Osteoblast (primary cell): ENCODE data around the gene NR3C1. TPM values are rescaled to one million over a fixed set of nuclear protein-coding genes. Genes with fewer than 3 reads are reported as not detected.

ENCODE experiments used
- DNase-seq: peaks from one replicate; pipeline ENCODE4 v3.0.0; 2011; ENCODE audit warnings: low spot score, mixed read lengths; ENCODE audit not compliant: insufficient read length; ENCODE audit errors: missing footprints
- H2AFZ ChIP-seq: 2 replicates; pipeline ENCODE4 v1.6.0; 2011; ENCODE audit warnings: mild to moderate bottlenecking, low read length
- H3K27ac ChIP-seq: 2 replicates; pipeline ENCODE4 v1.5.1; 2011; ENCODE audit warnings: mild to moderate bottlenecking, low read depth, low read length, moderate library complexity
- H3K27me3 ChIP-seq: 2 replicates; pipeline ENCODE4 v1.6.0; 2012; ENCODE audit warnings: mild to moderate bottlenecking, control low read depth, inconsistent platforms, low read length, moderate library complexity; ENCODE audit not compliant: insufficient read depth
- H3K36me3 ChIP-seq: 2 replicates; pipeline ENCODE4 v1.5.1; 2011; ENCODE audit warnings: mild to moderate bottlenecking, low read length, control low read depth, moderate library complexity; ENCODE audit not compliant: insufficient read depth
- H3K4me1 ChIP-seq: 2 replicates; pipeline ENCODE4 v1.5.1; 2011; ENCODE audit warnings: mild to moderate bottlenecking, low read length, control low read depth, moderate library complexity; ENCODE audit not compliant: insufficient read depth
- H3K4me2 ChIP-seq: 2 replicates; pipeline ENCODE4 v1.6.0; 2011; ENCODE audit warnings: mild to moderate bottlenecking, low read length; ENCODE audit not compliant: insufficient read depth
- H3K4me3 ChIP-seq: fragments of 200-600 bp; sonication (generic); 3 replicates; pipeline ENCODE4 v1.5.1; 2012; ENCODE audit warnings: mild to moderate bottlenecking, low read length, inconsistent platforms; ENCODE audit not compliant: insufficient read depth
- H3K79me2 ChIP-seq: 2 replicates; pipeline ENCODE4 v1.6.0; 2012; ENCODE audit warnings: mild to moderate bottlenecking, low read length, control low read depth, inconsistent platforms; ENCODE audit not compliant: insufficient read depth
- H3K9me3 ChIP-seq: 2 replicates; pipeline ENCODE4 v1.5.1; 2011; ENCODE audit warnings: low read depth, low read length, control low read depth
- H4K20me1 ChIP-seq: 2 replicates; pipeline ENCODE4 v1.6.0; 2012; ENCODE audit warnings: mild to moderate bottlenecking, low read length, control low read depth; ENCODE audit not compliant: insufficient read depth
- small RNA-seq: library from RNA; depleted of rRNA; stranded (forward); fragments of <200 nt; gene quantifications from one replicate; pipeline ENCODE3, GENCODE V24; 2012
- total RNA-seq: library from RNA; depleted of rRNA; stranded (reverse); fragments of >200 nt; gene quantifications from 2 replicates; pipeline ENCODE4 v1.2.3, GENCODE V29; 2012
- TF ChIP-seq, protein P1 (sequence below): IDR thresholded peaks from 2 replicates; pipeline ENCODE4 v1.5.1; 2011; ENCODE audit warnings: mild to moderate bottlenecking, low read depth, low read length, moderate library complexity; ENCODE audit errors: extremely low read depth

Gene NR3C1
- total RNA-seq, 1 donor, result 119 TPM

DNA sequence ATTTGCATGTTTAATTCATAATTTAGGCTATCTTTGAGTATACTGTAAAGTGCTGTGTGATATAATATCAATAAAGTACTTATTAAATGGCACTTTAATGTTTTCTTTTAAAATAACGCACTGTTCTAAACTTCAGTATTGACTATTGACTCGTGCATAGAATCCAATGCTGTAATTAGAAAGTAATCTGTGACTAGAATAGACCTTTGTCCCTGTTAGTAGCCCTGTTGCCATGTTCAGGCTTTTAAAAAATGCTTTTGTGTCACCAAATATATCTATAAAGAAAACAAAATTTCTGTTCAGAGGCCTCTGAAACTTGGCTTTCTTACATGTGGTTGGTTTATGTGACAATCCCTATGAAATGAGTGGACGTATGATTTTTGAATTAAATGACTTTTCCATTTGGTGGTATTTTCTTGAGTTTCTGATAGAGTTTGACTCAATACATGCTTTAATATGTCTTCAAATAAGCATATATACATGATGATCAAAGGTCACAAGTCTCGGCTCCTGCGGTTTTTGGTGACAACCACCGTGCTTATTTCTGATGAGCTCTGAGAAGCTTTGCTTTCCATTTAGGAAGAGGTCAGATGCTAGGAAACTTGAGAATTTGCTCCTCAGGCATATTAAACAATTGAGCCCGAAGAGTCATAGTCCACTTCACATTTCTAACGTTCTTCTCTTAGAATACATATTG is 174.7 kb downstream of the NR3C1 start:
- peaks cover 31% of the 10 kb centered on the region for H3K4me1 ChIP-seq
- no peaks in the 10 kb centered on the region for H3K27me3 ChIP-seq
- no peaks in the 10 kb centered on the region for H3K79me2 ChIP-seq
- no peaks in the 10 kb centered on the region for H3K9me3 ChIP-seq
- no peak overlapping the region for H3K4me2 ChIP-seq
- H3K27ac ChIP-seq, result no peak overlapping the region
- no peak overlapping the region for H2AFZ ChIP-seq
- no peaks in the 10 kb centered on the region for H4K20me1 ChIP-seq
- no peak for DNase-seq
- no peak overlapping the region for H3K4me3 ChIP-seq
- H3K36me3 ChIP-seq, result no peaks in the 10 kb centered on the region
- TF ChIP-seq, protein P1, sequence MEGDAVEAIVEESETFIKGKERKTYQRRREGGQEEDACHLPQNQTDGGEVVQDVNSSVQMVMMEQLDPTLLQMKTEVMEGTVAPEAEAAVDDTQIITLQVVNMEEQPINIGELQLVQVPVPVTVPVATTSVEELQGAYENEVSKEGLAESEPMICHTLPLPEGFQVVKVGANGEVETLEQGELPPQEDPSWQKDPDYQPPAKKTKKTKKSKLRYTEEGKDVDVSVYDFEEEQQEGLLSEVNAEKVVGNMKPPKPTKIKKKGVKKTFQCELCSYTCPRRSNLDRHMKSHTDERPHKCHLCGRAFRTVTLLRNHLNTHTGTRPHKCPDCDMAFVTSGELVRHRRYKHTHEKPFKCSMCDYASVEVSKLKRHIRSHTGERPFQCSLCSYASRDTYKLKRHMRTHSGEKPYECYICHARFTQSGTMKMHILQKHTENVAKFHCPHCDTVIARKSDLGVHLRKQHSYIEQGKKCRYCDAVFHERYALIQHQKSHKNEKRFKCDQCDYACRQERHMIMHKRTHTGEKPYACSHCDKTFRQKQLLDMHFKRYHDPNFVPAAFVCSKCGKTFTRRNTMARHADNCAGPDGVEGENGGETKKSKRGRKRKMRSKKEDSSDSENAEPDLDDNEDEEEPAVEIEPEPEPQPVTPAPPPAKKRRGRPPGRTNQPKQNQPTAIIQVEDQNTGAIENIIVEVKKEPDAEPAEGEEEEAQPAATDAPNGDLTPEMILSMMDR, result no peak

Small RNAs within 50 kb of the gene (small RNA-seq; reads per million reads assigned to genes)
- gene AC091925.2, result not detected
